ENCODE results near the gene TAAR9. TPM values are rescaled to one million over a fixed set of nuclear protein-coding genes. Genes with fewer than 3 reads are reported as not detected.

The TAAR9 gene

DNA sequence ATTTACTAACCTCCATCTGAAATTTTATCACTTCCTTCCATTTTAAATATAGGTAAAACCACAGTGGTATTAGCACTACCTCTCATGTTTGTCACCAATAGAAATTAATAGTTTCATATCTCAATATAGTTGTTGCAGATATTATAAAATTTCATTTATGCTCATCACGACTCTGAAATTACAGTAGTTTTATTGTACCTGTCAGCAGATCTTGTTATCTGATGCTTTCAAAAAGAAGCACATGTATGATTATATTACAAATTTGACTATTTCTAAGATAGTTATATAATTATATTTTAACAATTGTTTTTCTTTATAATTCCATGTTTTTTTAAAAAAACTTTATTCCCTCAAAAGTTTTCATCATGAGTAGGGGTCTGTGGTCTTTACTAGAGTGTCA, 46.6 kb downstream of the TAAR9 start:
- Histone ChIP-seq H3K14ac (ENCODE audit: low read length) (no peak overlapping the region), H3K4me2 (ENCODE audit: insufficient read depth, low read length, poor library complexity, severe bottlenecking) (no peak overlapping the region), H2AFZ (ENCODE audit: low read length) (no peak overlapping the region), H2AK5ac (ENCODE audit: low read depth, low read length) (no peak overlapping the region), H3K4me3 (ENCODE audit: low read length in 2 of 2) (no peak overlapping the region), H3K79me1 (ENCODE audit: low read depth, low read length) (no peaks in the 10 kb centered on the region), H3K9ac (ENCODE audit: low read depth, low read length, poor library complexity) (no peak overlapping the region), H2BK5ac (ENCODE audit: low read length) (no peak overlapping the region), H3K4ac (ENCODE audit: low read length) (no peak overlapping the region), H3K9me3 (replicated peaks in 1 of 2; ENCODE audit: control insufficient read depth in 2 of 2, insufficient read depth in 1 of 2, low read depth in 1 of 2, low read length in 2 of 2) (peaks cover 0 to 5% of the 10 kb centered on the region in 2 donors), H3K27ac (replicated peaks; ENCODE audit: low read length) (no peak overlapping the region), H4K8ac (ENCODE audit: low read depth, low read length) (no peak overlapping the region), H3K4me1 (ENCODE audit: control insufficient read depth in 2 of 2, insufficient read depth in 1 of 2, low read depth in 1 of 2, low read length in 2 of 2) (no peaks in the 10 kb centered on the region), H4K91ac (ENCODE audit: low read depth, low read length, poor library complexity) (no peak overlapping the region), H3K36me3 (replicated peaks in 1 of 2; ENCODE audit: control insufficient read depth in 2 of 2, insufficient read depth in 2 of 2, low read length in 2 of 2) (no peaks in the 10 kb centered on the region), H3K27me3 (ENCODE audit: control insufficient read depth in 3 of 3, insufficient read depth in 3 of 3, low read depth in 1 of 3, low read length in 3 of 3) (no peaks in the 10 kb centered on the region), H2BK15ac (ENCODE audit: low read length) (no peak overlapping the region), H3K23ac (ENCODE audit: low read depth, low read length, poor library complexity) (no peak overlapping the region), H3K18ac (ENCODE audit: low read length) (no peak overlapping the region), H2BK120ac (ENCODE audit: low read depth, low read length) (no peak overlapping the region), H2BK12ac (ENCODE audit: low read length) (no peak overlapping the region)
- no CpG with 5 or more reads among the region's 1 CpG for WGBS, 2 donors (ENCODE audit: extremely low coverage in 2 of 2, insufficient read length in 2 of 2, insufficient replicate concordance in 1 of 2)
- DNase-seq (ENCODE audit: low spot score): no peak

DNA sequence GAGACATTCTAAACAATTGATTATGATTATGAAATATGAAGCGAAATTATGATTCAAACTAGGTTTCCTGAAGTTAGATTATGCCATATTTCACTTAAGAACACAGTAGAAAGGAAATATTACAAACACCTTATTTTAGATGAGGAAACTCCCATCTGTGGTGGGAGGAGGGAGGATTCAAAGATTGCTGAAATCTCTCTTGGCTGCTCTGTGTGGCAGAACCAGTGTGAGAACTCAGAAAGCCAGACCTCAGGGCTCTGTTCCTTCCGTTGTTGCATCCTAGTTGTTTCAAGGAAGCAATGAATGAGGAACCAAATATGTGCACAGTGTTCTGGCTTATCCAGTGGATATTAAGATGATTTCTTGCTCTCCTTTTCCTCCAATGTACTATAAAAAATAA, 49.3 kb downstream of the TAAR9 start:
- DNase-seq (ENCODE audit: low spot score): no peak
- Histone ChIP-seq H4K91ac (ENCODE audit: low read depth, low read length, poor library complexity) (no peak overlapping the region), H3K4ac (ENCODE audit: low read length) (no peak overlapping the region), H2AFZ (ENCODE audit: low read length) (no peak overlapping the region), H2BK12ac (ENCODE audit: low read length) (no peak overlapping the region), H3K4me2 (ENCODE audit: insufficient read depth, low read length, poor library complexity, severe bottlenecking) (no peak overlapping the region), H2AK5ac (ENCODE audit: low read depth, low read length) (no peak overlapping the region), H4K8ac (ENCODE audit: low read depth, low read length) (no peak overlapping the region), H3K14ac (ENCODE audit: low read length) (no peak overlapping the region), H3K9ac (ENCODE audit: low read depth, low read length, poor library complexity) (no peak overlapping the region), H3K79me1 (ENCODE audit: low read depth, low read length) (no peaks in the 10 kb centered on the region), H3K9me3 (replicated peaks in 1 of 2; ENCODE audit: control insufficient read depth in 2 of 2, insufficient read depth in 1 of 2, low read depth in 1 of 2, low read length in 2 of 2) (no peaks in the 10 kb centered on the region), H3K27me3 (ENCODE audit: control insufficient read depth in 3 of 3, insufficient read depth in 3 of 3, low read depth in 1 of 3, low read length in 3 of 3) (no peaks in the 10 kb centered on the region), H3K18ac (ENCODE audit: low read length) (no peak overlapping the region), H3K4me1 (ENCODE audit: control insufficient read depth in 2 of 2, insufficient read depth in 1 of 2, low read depth in 1 of 2, low read length in 2 of 2) (no peaks in the 10 kb centered on the region), H3K23ac (ENCODE audit: low read depth, low read length, poor library complexity) (no peak overlapping the region), H2BK120ac (ENCODE audit: low read depth, low read length) (no peak overlapping the region), H3K27ac (replicated peaks; ENCODE audit: low read length) (no peak overlapping the region), H3K4me3 (ENCODE audit: low read length in 2 of 2) (no peak overlapping the region), H2BK5ac (ENCODE audit: low read length) (no peak overlapping the region), H3K36me3 (replicated peaks in 1 of 2; ENCODE audit: control insufficient read depth in 2 of 2, insufficient read depth in 2 of 2, low read length in 2 of 2) (no peaks in the 10 kb centered on the region), H2BK15ac (ENCODE audit: low read length) (no peak overlapping the region)
- WGBS, 2 donors (ENCODE audit: extremely low coverage in 2 of 2, insufficient read length in 2 of 2, insufficient replicate concordance in 1 of 2): no CpG with 5 or more reads among the region's 2 CpGs

Small RNAs within 50 kb of the gene (small RNA-seq; reads per million reads assigned to genes)
- not detected for gene TAAR7P (ENCODE audit: insufficient read depth)

All from neuronal stem cell (in vitro differentiated cells).